Subcutaneous adipose tissue (tissue), 4 donors: ENCODE results near the gene NTM. TPM values are rescaled to one million over a fixed set of nuclear protein-coding genes. Genes with fewer than 3 reads are reported as not detected.

Experiments used
- CTCF ChIP-seq: fragments of 450-650 bp; IDR thresholded peaks from one replicate; pipeline ENCODE4 v1.5.1; 2016; ENCODE audit warnings: low read depth, mild to moderate bottlenecking, control low read depth, antibody characterized with exemption, moderate library complexity
- total RNA-seq, 4 donors: library from RNA; depleted of rRNA; stranded (reverse); fragments of >200 nt; gene quantifications; one replicate each; pipeline ENCODE4 v1.1.0, GENCODE V29; 2016

The NTM gene
- total RNA-seq, 4 donors from 2014 or later: 1.5 to 5.7 (median 1.7) TPM

GRCh38 chr11:131759140-131759539, 388.7 kb downstream of the NTM start:
- no peak for TF ChIP-seq CTCF

- TF ChIP-seq CTCF: no peak
Observed at GRCh38 chr11:131760091-131761061, 390.0 kb downstream of the NTM start.

- TF ChIP-seq CTCF: no peak
Observed at GRCh38 chr11:131762346-131763110, 392.1 kb downstream of the NTM start.

GRCh38 chr11:131763193-131763890, 392.9 kb downstream of the NTM start:
- TF ChIP-seq CTCF: no peak

- TF ChIP-seq CTCF: no peak
Observed at GRCh38 chr11:131764126-131764525, 393.7 kb downstream of the NTM start.

- no peak for TF ChIP-seq CTCF
Observed at GRCh38 chr11:131764649-131765048, 394.2 kb downstream of the NTM start.
